HL-60 (cell line): ENCODE results near the gene CDC45.

Experiments used
- CTCF ChIP-seq: IDR thresholded peaks from one replicate; pipeline ENCODE4 v1.5.1; 2011; ENCODE audit warnings: low read length, control low read depth, inconsistent platforms; ENCODE audit not compliant: insufficient read depth
- GABPA ChIP-seq: IDR thresholded peaks from 2 replicates; pipeline ENCODE4 v1.6.1; 2012; ENCODE audit warnings: low read depth
- POLR2AphosphoS5 ChIP-seq: IDR thresholded peaks from 2 replicates; pipeline ENCODE4 v1.6.1; 2012; ENCODE audit warnings: low read depth

GRCh38 chr22:19440411-19441195, 39.1 kb upstream of the CDC45 start:
- no peak for TF ChIP-seq CTCF
- TF ChIP-seq POLR2AphosphoS5: no peak
- no peak for TF ChIP-seq GABPA
